ENCODE measurements around the gene ATXN3L.

GRCh38 chrX:13287816-13288215, 32.0 kb downstream of the ATXN3L start:
- TF ChIP-seq POLR2A (IDR thresholded peaks at IDR 0.05) (no peak), CTCF (IDR thresholded peaks at IDR 0.05) (no peak), EP300 (IDR thresholded peaks at IDR 0.05) (no peak)

Measured in ovary (tissue), 3 donors.